GM23248 (cell line): ENCODE results near the gene HMG20B.

Experiments
- EZH2 ChIP-seq: fragments of 200-600 bp; sonication (generic); IDR thresholded peaks from 2 replicates; pipeline ENCODE4 v1.6.1; 2018; ENCODE audit warnings: antibody characterized with exemption, mild to moderate bottlenecking; ENCODE audit not compliant: insufficient read depth, poor library complexity, severe bottlenecking
- EZH2phosphoT487 ChIP-seq: fragments of 200-600 bp; sonication (generic); IDR thresholded peaks from 2 replicates; pipeline ENCODE4 v1.6.1; 2018; ENCODE audit warnings: antibody characterized with exemption, moderate library complexity, mild to moderate bottlenecking, low read depth; ENCODE audit not compliant: insufficient read depth

- TF ChIP-seq EZH2 (no peak), EZH2phosphoT487 (no peak)
Measured at GRCh38 chr19:3572855-3573161, at the start of gene HMG20B.
